Loucy (cell line): Measurements from ENCODE around the gene LNP1.

Experiments used
- H2AFZ ChIP-seq: fragments of 200-600 bp; sonication (generic); 2 replicates; pipeline ENCODE4 v1.6.0; 2016; ENCODE audit warnings: antibody characterized with exemption, mild to moderate bottlenecking, low read length, moderate library complexity
- H3F3A ChIP-seq: fragments of 200-600 bp; 2 replicates; pipeline ENCODE4 v1.6.0; 2016; ENCODE audit warnings: antibody characterized with exemption, low read depth, mild to moderate bottlenecking
- H3K27me3 ChIP-seq: fragments of 200-600 bp; sonication (generic); 2 replicates; pipeline ENCODE4 v1.6.1; 2014; ENCODE audit warnings: low read length, mild to moderate bottlenecking; ENCODE audit not compliant: insufficient read depth, poor library complexity, severe bottlenecking
- H3K36me3 ChIP-seq: fragments of 200-600 bp; sonication (generic); 2 replicates; pipeline ENCODE4 v1.6.1; 2016; ENCODE audit warnings: low read length; ENCODE audit not compliant: insufficient read depth
- H3K4me1 ChIP-seq: fragments of 200-600 bp; sonication (generic); 2 replicates; pipeline ENCODE4 v1.5.1; 2014; ENCODE audit warnings: low read length, mild to moderate bottlenecking; ENCODE audit not compliant: insufficient read depth, poor library complexity, severe bottlenecking
- H3K4me2 ChIP-seq: fragments of 200-600 bp; sonication (generic); 2 replicates; pipeline ENCODE4 v1.6.0; 2014; ENCODE audit warnings: antibody characterized with exemption, low read length, low read depth, mild to moderate bottlenecking; ENCODE audit not compliant: poor library complexity, severe bottlenecking
- H3K4me3 ChIP-seq: fragments of 200-600 bp; sonication (generic); 2 replicates; pipeline ENCODE4 v1.5.1; 2014; ENCODE audit warnings: low read length, mild to moderate bottlenecking, mixed read lengths; ENCODE audit not compliant: poor library complexity, severe bottlenecking
- H3K79me2 ChIP-seq: fragments of 200-600 bp; sonication (generic); 2 replicates; pipeline ENCODE4 v1.6.1; 2014; ENCODE audit warnings: low read length; ENCODE audit not compliant: insufficient read depth
- H3K9ac ChIP-seq: fragments of 200-600 bp; sonication (generic); 2 replicates; pipeline ENCODE4 v1.6.0; 2014; ENCODE audit warnings: mild to moderate bottlenecking, low read depth, low read length, moderate library complexity; ENCODE audit not compliant: poor library complexity, severe bottlenecking
- H3K9me2 ChIP-seq: fragments of 200-600 bp; sonication (generic); replicated peaks from 2 replicates; pipeline ENCODE4 v1.6.1; 2016; ENCODE audit warnings: low read depth, low read length, mixed read lengths
- H3K9me3 ChIP-seq: fragments of 200-600 bp; sonication (generic); 2 replicates; pipeline ENCODE4 v1.6.1; 2014; ENCODE audit warnings: mild to moderate bottlenecking, antibody characterized with exemption, low read length, low read depth; ENCODE audit not compliant: insufficient read depth
- H4K20me1 ChIP-seq: fragments of 200-600 bp; sonication (generic); 2 replicates; pipeline ENCODE4 v1.6.0; 2014; ENCODE audit warnings: antibody characterized with exemption, low read length, mild to moderate bottlenecking; ENCODE audit not compliant: insufficient read depth, poor library complexity, severe bottlenecking
- EZH2phosphoT487 ChIP-seq: fragments of 200-600 bp; IDR thresholded peaks from 2 replicates; pipeline ENCODE4 v1.6.1; 2018; ENCODE audit warnings: antibody characterized with exemption, mild to moderate bottlenecking, moderate library complexity, borderline replicate concordance
- TF ChIP-seq, protein P1 (sequence below): fragments of 200-600 bp; sonication (generic); conservative IDR thresholded peaks from 2 replicates; pipeline ENCODE4 v1.5.1; 2014; ENCODE audit warnings: mild to moderate bottlenecking, antibody characterized with exemption, low read length

Gene LNP1

DNA sequence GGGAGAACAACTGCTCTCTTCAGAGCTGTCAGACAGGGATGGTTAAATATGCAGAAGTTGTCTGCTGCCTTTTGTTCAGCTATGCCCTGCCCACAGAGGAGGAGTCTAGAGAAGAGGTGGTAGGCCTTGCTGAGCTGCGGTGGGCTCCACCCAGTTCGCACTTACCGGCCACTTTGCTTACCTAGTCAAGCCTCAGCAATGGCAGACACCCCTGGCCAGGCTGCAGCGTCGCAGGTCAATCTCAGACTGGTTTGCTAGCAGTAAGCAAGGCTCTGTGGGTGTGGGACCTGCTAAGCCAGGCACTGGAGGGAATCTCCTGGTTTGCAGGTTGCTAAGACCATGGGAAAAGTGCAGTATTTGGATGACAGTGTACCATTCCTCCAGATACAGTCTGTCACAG lies 78.7 kb downstream of the LNP1 start:
- H3K9me2 ChIP-seq, result no peaks in the 10 kb centered on the region
- H3F3A ChIP-seq, result no peaks in the 10 kb centered on the region

DNA sequence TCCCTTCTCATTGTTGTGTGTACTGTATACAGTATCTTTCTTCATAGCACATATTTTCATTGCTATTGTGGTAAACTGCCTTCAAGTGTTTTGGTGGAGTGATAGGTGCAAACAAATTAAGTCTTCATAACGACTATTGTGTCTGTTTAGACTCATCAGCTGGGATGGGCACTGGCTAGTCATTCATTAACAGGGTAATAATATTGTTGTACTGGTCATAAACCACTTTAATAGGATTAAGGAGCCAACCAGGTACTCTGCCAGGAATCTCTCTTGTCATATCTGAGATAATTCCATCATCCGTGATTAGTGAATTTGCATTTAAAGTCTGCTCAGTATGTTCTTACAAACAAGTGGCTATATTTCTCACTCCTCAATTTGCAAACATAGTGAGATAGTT lies 80.8 kb downstream of the LNP1 start:
- Histone ChIP-seq H3K27me3 (no peaks in the 10 kb centered on the region), H3K36me3 (no peaks in the 10 kb centered on the region), H2AFZ (no peak overlapping the region), H3K9ac (no peak overlapping the region), H3K4me1 (no peaks in the 10 kb centered on the region), H3K79me2 (no peaks in the 10 kb centered on the region), H4K20me1 (no peaks in the 10 kb centered on the region), H3K4me2 (no peak overlapping the region), H3K4me3 (no peak overlapping the region), H3K9me3 (no peaks in the 10 kb centered on the region), H3K9me2 (no peaks in the 10 kb centered on the region), H3F3A (no peaks in the 10 kb centered on the region)
- TF ChIP-seq, protein P1, sequence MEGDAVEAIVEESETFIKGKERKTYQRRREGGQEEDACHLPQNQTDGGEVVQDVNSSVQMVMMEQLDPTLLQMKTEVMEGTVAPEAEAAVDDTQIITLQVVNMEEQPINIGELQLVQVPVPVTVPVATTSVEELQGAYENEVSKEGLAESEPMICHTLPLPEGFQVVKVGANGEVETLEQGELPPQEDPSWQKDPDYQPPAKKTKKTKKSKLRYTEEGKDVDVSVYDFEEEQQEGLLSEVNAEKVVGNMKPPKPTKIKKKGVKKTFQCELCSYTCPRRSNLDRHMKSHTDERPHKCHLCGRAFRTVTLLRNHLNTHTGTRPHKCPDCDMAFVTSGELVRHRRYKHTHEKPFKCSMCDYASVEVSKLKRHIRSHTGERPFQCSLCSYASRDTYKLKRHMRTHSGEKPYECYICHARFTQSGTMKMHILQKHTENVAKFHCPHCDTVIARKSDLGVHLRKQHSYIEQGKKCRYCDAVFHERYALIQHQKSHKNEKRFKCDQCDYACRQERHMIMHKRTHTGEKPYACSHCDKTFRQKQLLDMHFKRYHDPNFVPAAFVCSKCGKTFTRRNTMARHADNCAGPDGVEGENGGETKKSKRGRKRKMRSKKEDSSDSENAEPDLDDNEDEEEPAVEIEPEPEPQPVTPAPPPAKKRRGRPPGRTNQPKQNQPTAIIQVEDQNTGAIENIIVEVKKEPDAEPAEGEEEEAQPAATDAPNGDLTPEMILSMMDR, result no peak
- TF ChIP-seq EZH2phosphoT487, result no peak

More for the DNA sequence above, 78.7 kb downstream of the LNP1 start:
- TF ChIP-seq, protein P1, result no peak
- TF ChIP-seq EZH2phosphoT487, result no peak
- no peak overlapping the region for H3K9ac ChIP-seq
- H3K36me3 ChIP-seq, result no peaks in the 10 kb centered on the region
- H3K27me3 ChIP-seq, result no peaks in the 10 kb centered on the region
- no peaks in the 10 kb centered on the region for H3K4me1 ChIP-seq
- H3K4me2 ChIP-seq, result no peak overlapping the region
- no peaks in the 10 kb centered on the region for H3K79me2 ChIP-seq
- H4K20me1 ChIP-seq, result no peaks in the 10 kb centered on the region
- H3K4me3 ChIP-seq, result no peak overlapping the region
- no peaks in the 10 kb centered on the region for H3K9me3 ChIP-seq
- no peak overlapping the region for H2AFZ ChIP-seq

DNA sequence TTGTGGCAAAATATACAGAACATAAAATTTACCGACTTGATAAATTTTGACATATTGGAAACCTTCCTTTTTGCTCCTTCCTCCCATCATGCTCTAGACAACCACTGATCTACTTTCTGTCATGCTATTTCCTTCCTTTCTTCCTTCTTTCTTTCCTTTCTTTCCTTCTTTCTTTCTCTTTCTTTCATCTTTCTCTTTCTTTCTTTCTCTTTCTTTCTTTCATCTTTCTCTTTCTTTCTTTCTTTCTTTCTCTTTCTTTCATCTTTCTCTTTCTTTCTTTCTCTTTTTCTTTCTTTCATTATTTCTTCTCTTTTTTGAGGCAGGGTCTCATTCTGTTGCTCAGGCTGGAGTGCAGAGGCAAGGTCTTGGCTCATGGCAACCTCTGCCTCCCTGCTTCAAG lies 82.2 kb downstream of the LNP1 start:
- H3K4me1 ChIP-seq, result no peaks in the 10 kb centered on the region
- no peaks in the 10 kb centered on the region for H3K9me3 ChIP-seq
- no peak overlapping the region for H3K4me3 ChIP-seq
- no peak overlapping the region for H2AFZ ChIP-seq
- H3K36me3 ChIP-seq, result no peaks in the 10 kb centered on the region
- no peaks in the 10 kb centered on the region for H3K9me2 ChIP-seq
- no peak overlapping the region for H3K9ac ChIP-seq
- no peaks in the 10 kb centered on the region for H3K79me2 ChIP-seq
- H4K20me1 ChIP-seq, result no peaks in the 10 kb centered on the region
- no peak for TF ChIP-seq EZH2phosphoT487
- TF ChIP-seq, protein P1, result no peak
- H3K27me3 ChIP-seq, result no peaks in the 10 kb centered on the region
- no peaks in the 10 kb centered on the region for H3F3A ChIP-seq
- H3K4me2 ChIP-seq, result no peak overlapping the region
